ENCODE data around the gene PXK. TPM values are rescaled to one million over a fixed set of nuclear protein-coding genes. Genes with fewer than 3 reads are reported as not detected.

The PXK gene
- total and polyA plus RNA-seq, 4 donors = 6.0 to 15.9 (median 12.6) TPM

DNA sequence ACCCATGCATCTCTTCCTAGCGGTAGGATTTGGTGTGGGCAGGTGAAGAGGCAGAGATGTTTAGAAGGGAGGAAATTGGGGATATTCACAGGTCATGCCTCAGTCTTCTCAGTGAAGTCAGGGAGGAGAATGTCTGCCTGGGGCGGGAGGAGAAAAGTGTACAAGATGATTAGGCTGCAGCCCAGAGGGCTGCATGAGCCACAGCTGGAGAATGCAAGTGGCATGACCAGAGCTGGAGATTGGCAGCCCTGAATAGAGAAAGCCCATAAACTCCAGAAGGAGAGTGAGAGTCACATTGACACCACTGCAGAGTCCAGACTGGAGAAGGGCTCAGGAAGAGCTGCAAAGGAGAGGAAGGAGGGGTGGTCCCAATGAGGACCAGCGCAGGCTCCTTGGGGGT is 78.3 kb downstream of the PXK start:
- H3K9ac ChIP-seq (ENCODE audit: low read depth in 1 of 2, low read length in 2 of 2) = no peak overlapping the region
- no peaks in the 10 kb centered on the region for H3K9me3 ChIP-seq (ENCODE audit: control insufficient read depth in 4 of 4, low read length in 3 of 4)
- peaks cover 0 to 23% (median 2%) of the 10 kb centered on the region in 4 donors for H3K36me3 ChIP-seq (ENCODE audit: control insufficient read depth in 4 of 4, insufficient read depth in 3 of 4, low read depth in 1 of 4, low read length in 3 of 4)
- no peak overlapping the region for H3K4me3 ChIP-seq (ENCODE audit: low read depth in 1 of 3, low read length in 3 of 3)
- 98% methylated on average over 3 of the region's 3 CpGs for WGBS
- no peak overlapping the region for H3K27ac ChIP-seq (ENCODE audit: low read depth in 1 of 2, low read length in 2 of 2)
- H3K4me1 ChIP-seq (ENCODE audit: control insufficient read depth in 4 of 4, insufficient read depth in 4 of 4, low read length in 3 of 4) = peaks cover 0 to 6% (median 1%) of the 10 kb centered on the region in 4 donors
- H3K27me3 ChIP-seq (ENCODE audit: control insufficient read depth in 4 of 4, insufficient read depth in 4 of 4, low read length in 3 of 4) = no peaks in the 10 kb centered on the region
- DNase-seq (ENCODE audit: low spot score) = no peak
- TF ChIP-seq HNF4A (conservative IDR thresholded peaks at IDR 0.05) (no peak), RXRA (IDR thresholded peaks at IDR 0.05) (no peak), HNF4G (IDR thresholded peaks at IDR 0.05) (no peak), NR2F2 (IDR thresholded peaks at IDR 0.05) (no peak), EGR1 (IDR thresholded peaks at IDR 0.05; ENCODE audit: low read depth in 2 of 2) (no peak), YY1 (IDR thresholded peaks at IDR 0.05) (no peak)
- TF ChIP-seq, protein P1, sequence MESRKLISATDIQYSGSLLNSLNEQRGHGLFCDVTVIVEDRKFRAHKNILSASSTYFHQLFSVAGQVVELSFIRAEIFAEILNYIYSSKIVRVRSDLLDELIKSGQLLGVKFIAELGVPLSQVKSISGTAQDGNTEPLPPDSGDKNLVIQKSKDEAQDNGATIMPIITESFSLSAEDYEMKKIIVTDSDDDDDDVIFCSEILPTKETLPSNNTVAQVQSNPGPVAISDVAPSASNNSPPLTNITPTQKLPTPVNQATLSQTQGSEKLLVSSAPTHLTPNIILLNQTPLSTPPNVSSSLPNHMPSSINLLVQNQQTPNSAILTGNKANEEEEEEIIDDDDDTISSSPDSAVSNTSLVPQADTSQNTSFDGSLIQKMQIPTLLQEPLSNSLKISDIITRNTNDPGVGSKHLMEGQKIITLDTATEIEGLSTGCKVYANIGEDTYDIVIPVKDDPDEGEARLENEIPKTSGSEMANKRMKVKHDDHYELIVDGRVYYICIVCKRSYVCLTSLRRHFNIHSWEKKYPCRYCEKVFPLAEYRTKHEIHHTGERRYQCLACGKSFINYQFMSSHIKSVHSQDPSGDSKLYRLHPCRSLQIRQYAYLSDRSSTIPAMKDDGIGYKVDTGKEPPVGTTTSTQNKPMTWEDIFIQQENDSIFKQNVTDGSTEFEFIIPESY (IDR thresholded peaks at IDR 0.05) = no peak
- TF ChIP-seq, protein P2, sequence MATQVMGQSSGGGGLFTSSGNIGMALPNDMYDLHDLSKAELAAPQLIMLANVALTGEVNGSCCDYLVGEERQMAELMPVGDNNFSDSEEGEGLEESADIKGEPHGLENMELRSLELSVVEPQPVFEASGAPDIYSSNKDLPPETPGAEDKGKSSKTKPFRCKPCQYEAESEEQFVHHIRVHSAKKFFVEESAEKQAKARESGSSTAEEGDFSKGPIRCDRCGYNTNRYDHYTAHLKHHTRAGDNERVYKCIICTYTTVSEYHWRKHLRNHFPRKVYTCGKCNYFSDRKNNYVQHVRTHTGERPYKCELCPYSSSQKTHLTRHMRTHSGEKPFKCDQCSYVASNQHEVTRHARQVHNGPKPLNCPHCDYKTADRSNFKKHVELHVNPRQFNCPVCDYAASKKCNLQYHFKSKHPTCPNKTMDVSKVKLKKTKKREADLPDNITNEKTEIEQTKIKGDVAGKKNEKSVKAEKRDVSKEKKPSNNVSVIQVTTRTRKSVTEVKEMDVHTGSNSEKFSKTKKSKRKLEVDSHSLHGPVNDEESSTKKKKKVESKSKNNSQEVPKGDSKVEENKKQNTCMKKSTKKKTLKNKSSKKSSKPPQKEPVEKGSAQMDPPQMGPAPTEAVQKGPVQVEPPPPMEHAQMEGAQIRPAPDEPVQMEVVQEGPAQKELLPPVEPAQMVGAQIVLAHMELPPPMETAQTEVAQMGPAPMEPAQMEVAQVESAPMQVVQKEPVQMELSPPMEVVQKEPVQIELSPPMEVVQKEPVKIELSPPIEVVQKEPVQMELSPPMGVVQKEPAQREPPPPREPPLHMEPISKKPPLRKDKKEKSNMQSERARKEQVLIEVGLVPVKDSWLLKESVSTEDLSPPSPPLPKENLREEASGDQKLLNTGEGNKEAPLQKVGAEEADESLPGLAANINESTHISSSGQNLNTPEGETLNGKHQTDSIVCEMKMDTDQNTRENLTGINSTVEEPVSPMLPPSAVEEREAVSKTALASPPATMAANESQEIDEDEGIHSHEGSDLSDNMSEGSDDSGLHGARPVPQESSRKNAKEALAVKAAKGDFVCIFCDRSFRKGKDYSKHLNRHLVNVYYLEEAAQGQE (IDR thresholded peaks at IDR 0.05) = no peak
- TF ChIP-seq, protein P3, sequence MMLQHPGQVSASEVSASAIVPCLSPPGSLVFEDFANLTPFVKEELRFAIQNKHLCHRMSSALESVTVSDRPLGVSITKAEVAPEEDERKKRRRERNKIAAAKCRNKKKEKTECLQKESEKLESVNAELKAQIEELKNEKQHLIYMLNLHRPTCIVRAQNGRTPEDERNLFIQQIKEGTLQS (IDR thresholded peaks at IDR 0.05) = no peak

DNA sequence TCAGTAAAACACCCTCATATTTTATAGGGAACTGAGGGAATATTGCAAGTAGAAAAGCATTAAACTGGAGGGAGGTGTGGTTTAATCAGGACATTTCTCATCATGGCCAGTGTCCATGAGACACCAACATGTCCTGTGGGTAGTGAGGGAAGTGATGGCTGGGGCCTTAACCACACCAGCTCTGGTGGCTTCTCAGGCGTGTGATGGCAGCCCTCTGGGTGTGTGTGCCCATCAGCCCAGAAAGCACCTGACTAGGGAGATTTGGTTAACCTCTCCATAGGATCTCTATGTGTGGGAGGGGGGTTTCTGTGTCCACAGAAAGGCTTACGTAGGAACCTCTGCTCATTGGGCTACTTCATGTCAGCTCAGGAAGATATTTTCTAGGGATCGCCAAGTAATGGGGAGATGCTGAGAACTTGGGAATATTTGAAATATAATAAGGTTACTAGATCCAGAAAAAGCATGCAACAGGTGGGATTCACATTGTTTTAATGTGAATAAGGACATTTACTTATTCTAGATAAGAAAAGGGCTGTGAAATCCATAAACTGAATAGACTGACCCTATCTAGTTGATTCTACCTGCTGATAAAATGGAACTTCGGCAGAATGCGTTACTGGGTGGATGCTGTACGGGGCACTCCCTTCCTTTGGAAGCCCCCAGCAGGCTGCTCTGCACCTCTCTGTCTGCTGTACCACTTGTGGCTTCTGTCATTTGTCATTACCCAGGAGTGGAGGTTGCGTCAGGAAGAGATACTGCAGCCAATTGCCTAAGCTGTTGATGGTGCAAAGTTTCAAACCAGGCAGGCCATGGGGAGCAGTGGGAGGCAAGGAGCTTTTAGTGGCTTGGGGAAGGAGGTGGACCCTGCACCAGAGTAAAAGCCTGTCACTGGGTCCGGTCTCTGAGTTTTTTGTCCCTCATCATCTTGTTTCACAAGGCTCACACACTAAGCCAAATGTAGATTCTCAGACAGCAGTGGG is 79.4 kb downstream of the PXK start:
- TF ChIP-seq, protein P1 (IDR thresholded peaks at IDR 0.05) = no peak
- no peak for TF ChIP-seq GABPA (IDR thresholded peaks at IDR 0.05 in 1 of 2, conservative IDR thresholded peaks at IDR 0.05 in 1 of 2)
- TF ChIP-seq, protein P4, sequence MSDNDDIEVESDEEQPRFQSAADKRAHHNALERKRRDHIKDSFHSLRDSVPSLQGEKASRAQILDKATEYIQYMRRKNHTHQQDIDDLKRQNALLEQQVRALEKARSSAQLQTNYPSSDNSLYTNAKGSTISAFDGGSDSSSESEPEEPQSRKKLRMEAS (IDR thresholded peaks at IDR 0.05) = no peak
- no peak for TF ChIP-seq HNF4G (IDR thresholded peaks at IDR 0.05)
- TF ChIP-seq YY1 (IDR thresholded peaks at IDR 0.05) = no peak
- no peak for TF ChIP-seq TAF1 (conservative IDR thresholded peaks at IDR 0.05)
- no peak for TF ChIP-seq NR2F2 (IDR thresholded peaks at IDR 0.05)
- TF ChIP-seq EGR1 (IDR thresholded peaks at IDR 0.05; ENCODE audit: low read depth in 2 of 2) = no peak
- Histone ChIP-seq H3K27me3 (ENCODE audit: control insufficient read depth in 4 of 4, insufficient read depth in 4 of 4, low read length in 3 of 4) (no peaks in the 10 kb centered on the region), H3K36me3 (ENCODE audit: control insufficient read depth in 4 of 4, insufficient read depth in 3 of 4, low read depth in 1 of 4, low read length in 3 of 4) (peaks cover 0 to 21% (median 2%) of the 10 kb centered on the region in 4 donors), H3K9me3 (ENCODE audit: control insufficient read depth in 4 of 4, low read length in 3 of 4) (no peaks in the 10 kb centered on the region), H3K27ac (ENCODE audit: low read depth in 1 of 2, low read length in 2 of 2) (no peak overlapping the region), H3K4me1 (ENCODE audit: control insufficient read depth in 4 of 4, insufficient read depth in 4 of 4, low read length in 3 of 4) (peaks cover 0 to 11% (median 5%) of the 10 kb centered on the region in 4 donors), H3K4me3 (ENCODE audit: low read depth in 1 of 3, low read length in 3 of 3) (no peak overlapping the region), H3K9ac (ENCODE audit: low read depth in 1 of 2, low read length in 2 of 2) (no peak overlapping the region)
- no peak for DNase-seq (ENCODE audit: low spot score)
- WGBS = 90% methylated on average over 8 of the region's 8 CpGs
